CD4-positive, alpha-beta memory T cell (primary cell): ENCODE measurements around the gene RPL32. TPM values are rescaled to one million over a fixed set of nuclear protein-coding genes. Genes with fewer than 3 reads are reported as not detected.
"Not testable (repeated sequence)": the region's sequence is repeated elsewhere in the genome, so short reads cannot be mapped to it uniquely, and the experiment has no call there.

Source experiments
- CTCF ChIA-PET: fragments of 350-600 bp; sonication (Branson Sonifier 250); formaldehyde crosslinking; loops from one replicate; lab custom pipeline; 2021; ENCODE audit warnings: inconsistent platforms; ENCODE audit not compliant: partially characterized antibody; lab: Charles Lee
- POLR2A ChIA-PET: fragments of 350-600 bp; sonication (Branson Sonifier 250); formaldehyde crosslinking; loops from one replicate; lab custom pipeline; 2021; ENCODE audit not compliant: partially characterized antibody; lab: Charles Lee
- DNase-seq, 5 donors: peaks; one replicate each; pipeline versions ENCODE4 v3.0.0 to v3.0.0-alpha.2; 2020 to 2022; ENCODE audit warnings: mixed read lengths in 1 of 5
- H3K27ac ChIP-seq: one replicate; pipeline ENCODE4 v1.7.0; 2013; ENCODE audit warnings: low read depth, low read length
- H3K27me3 ChIP-seq: 2 replicates; pipeline ENCODE4 v1.7.0; 2013; ENCODE audit warnings: mild to moderate bottlenecking, low read length, moderate library complexity; ENCODE audit not compliant: insufficient read depth
- H3K36me3 ChIP-seq: 2 replicates; pipeline ENCODE4 v1.7.0; 2013; ENCODE audit warnings: mild to moderate bottlenecking, low read length, moderate library complexity; ENCODE audit not compliant: insufficient read depth
- H3K4me1 ChIP-seq: 2 replicates; pipeline ENCODE4 v1.7.0; 2013; ENCODE audit warnings: mild to moderate bottlenecking, low read length, moderate library complexity; ENCODE audit not compliant: insufficient read depth
- H3K4me3 ChIP-seq, 2 donors: one replicate each; pipeline ENCODE4 v1.7.0; 2013; ENCODE audit warnings: low read length in 2 of 2, mild to moderate bottlenecking in 1 of 2
- H3K9me3 ChIP-seq, 2 donors: one replicate each; pipeline ENCODE4 v1.7.0; 2013; ENCODE audit warnings: low read length in 2 of 2, control low read depth in 1 of 2; ENCODE audit not compliant: control insufficient read depth in 1 of 2
- H3K27ac Mint-ChIP-seq, 7 donors: one replicate each; pipeline ENCODE4 v1.8.0; 2020 to 2021; ENCODE audit warnings: mixed read lengths in 7 of 7, mild to moderate bottlenecking in 6 of 7, inconsistent platforms in 3 of 7, moderate library complexity in 3 of 7
- H3K27me3 Mint-ChIP-seq, 2 donors: one replicate each; pipeline ENCODE4 v1.8.0; 2020 to 2021; ENCODE audit warnings: mixed read lengths in 2 of 2
- H3K36me3 Mint-ChIP-seq, 2 donors: one replicate each; pipeline ENCODE4 v1.8.0; 2020 to 2021; ENCODE audit warnings: mixed read lengths in 2 of 2, inconsistent platforms in 1 of 2, mild to moderate bottlenecking in 1 of 2
- H3K4me1 Mint-ChIP-seq, 4 donors: one replicate each; pipeline ENCODE4 v1.8.0; 2020 to 2021; ENCODE audit warnings: mixed read lengths in 4 of 4, mild to moderate bottlenecking in 1 of 4
- H3K4me3 Mint-ChIP-seq, 8 donors: one replicate each; pipeline ENCODE4 v1.8.0; 2020 to 2021; ENCODE audit warnings: mixed read lengths in 8 of 8, mild to moderate bottlenecking in 7 of 8, moderate library complexity in 6 of 8, inconsistent platforms in 3 of 8
- H3K9me3 Mint-ChIP-seq, 8 donors: one replicate each; pipeline ENCODE4 v1.8.0; 2020 to 2021; ENCODE audit warnings: mixed read lengths in 8 of 8, mild to moderate bottlenecking in 5 of 8, inconsistent platforms in 3 of 8, moderate library complexity in 1 of 8
- intact Hi-C: fragments of 100-400 bp; cut with micrococcal nuclease; formaldehyde crosslinking; loops from one replicate; pipeline ENCODE4 v1.15.1; 2023
- polyA plus RNA-seq, 2 donors: library from polyadenylated mRNA; unstranded; fragments of 300-500 nt; fragmentation: Illumina TruSeq; gene quantifications; one replicate each; pipeline ENCODE4 v1.2.3, GENCODE V29; 2021
- total RNA-seq, 2 experiments: library from RNA; stranded (reverse); gene quantifications; one replicate each; pipeline ENCODE4 v1.2.3, GENCODE V29; 2021

RPL32 gene
- total and polyA plus RNA-seq, 4 experiments from 2014 or later, result 2,040 to 3,480 (median 3,340) TPM

DNA sequence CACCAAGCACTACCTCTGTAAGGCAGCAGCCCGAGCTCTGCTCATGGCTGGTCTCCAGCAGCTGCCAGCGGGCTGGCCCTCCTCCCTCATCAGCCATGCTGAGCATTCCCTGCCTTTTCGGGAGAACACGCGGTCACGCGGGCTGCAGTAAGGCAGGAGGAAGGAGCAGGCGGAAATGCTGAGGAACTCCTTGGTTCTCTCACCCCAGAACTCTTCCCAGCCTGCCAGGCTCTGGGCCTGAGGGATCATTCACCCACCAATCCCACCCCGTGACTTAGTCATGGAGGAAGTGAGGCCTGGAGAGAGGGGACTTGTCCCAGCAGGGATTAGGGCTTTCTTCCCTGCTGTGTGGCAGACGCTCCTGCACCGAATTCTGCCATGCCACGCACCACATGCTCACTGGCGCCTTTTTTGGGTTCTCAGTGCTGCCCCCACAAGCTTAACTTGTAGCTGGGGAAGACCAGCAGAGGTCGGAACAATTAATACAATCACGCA lies 42.9 kb upstream of the RPL32 start:
- Mint-ChIP-seq H3K27ac (no peak overlapping the region), H3K36me3 (no peaks in the 10 kb centered on the region), H3K27me3 (peaks cover 20 to 23% of the 10 kb centered on the region in 2 donors), H3K9me3 (no peaks in the 10 kb centered on the region), H3K4me1 (peaks cover 9 to 14% (median 12%) of the 10 kb centered on the region in 4 donors), H3K4me3 (no peak overlapping the region)
- no peak overlapping the region for H3K4me3 ChIP-seq
- CTCF ChIA-PET, result interaction anchor here (1.1 to 1.4 kb wide), 2 partner anchors 8 to 16 kb away, joined by 3 to 4 read pairs; no protein-coding TSS in a partner anchor
- intact Hi-C loops, result no loop called here
- H3K27me3 ChIP-seq, result no peaks in the 10 kb centered on the region
- peaks cover 11% of the 10 kb centered on the region for H3K4me1 ChIP-seq
- H3K9me3 ChIP-seq, result no peaks in the 10 kb centered on the region
- DNase-seq, result no peak
- no peaks in the 10 kb centered on the region for H3K36me3 ChIP-seq
- POLR2A ChIA-PET, result no interaction called here
- H3K27ac ChIP-seq, result no peak overlapping the region

GRCh38 chr3:12882336-12883310 lies 41.3 kb upstream of the RPL32 start:
- H3K27me3 ChIP-seq, result no peaks in the 10 kb centered on the region
- intact Hi-C loops, result no loop called here
- H3K4me1 ChIP-seq, result peaks cover 11% of the 10 kb centered on the region
- POLR2A ChIA-PET, result no interaction called here
- no peak for DNase-seq
- H3K27ac ChIP-seq, result no peak overlapping the region
- Mint-ChIP-seq H3K4me1 (peaks cover 9 to 13% (median 10%) of the 10 kb centered on the region in 4 donors), H3K27me3 (peaks cover 11 to 17% of the 10 kb centered on the region in 2 donors), H3K4me3 (no peak overlapping the region), H3K36me3 (no peaks in the 10 kb centered on the region), H3K27ac (no peak overlapping the region), H3K9me3 (no peaks in the 10 kb centered on the region)
- no peak overlapping the region for H3K4me3 ChIP-seq
- H3K9me3 ChIP-seq, result no peaks in the 10 kb centered on the region
- CTCF ChIA-PET, result interaction anchor here (1.4 kb wide), 1 partner anchor 15 kb away, joined by 4 read pairs; no protein-coding TSS in a partner anchor
- no peaks in the 10 kb centered on the region for H3K36me3 ChIP-seq

DNA sequence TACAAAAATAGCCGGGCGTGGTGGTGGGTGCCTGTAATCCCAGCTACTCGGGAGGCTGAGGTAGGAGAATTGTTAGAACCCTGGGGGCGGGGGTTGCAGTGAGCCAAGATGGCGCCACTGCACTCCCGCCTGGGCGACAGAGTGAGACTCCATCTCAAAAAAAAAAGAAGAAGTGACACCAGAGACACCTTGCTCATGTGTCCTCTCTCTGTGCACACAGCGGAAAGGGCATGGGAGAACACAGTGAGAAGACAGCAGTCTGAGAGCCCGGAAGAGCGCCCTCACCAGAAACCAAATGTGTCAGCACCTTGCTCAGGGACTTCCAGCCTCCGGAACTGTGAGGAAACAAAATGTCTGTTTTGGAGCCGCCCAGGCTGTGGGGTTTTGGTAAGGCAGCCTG lies 40.5 kb upstream of the RPL32 start:
- DNase-seq, H3K27ac ChIP-seq, POLR2A ChIA-PET, H3K9me3 ChIP-seq, H3K36me3 ChIP-seq, intact Hi-C loops, H3K4me3 ChIP-seq, H3K36me3 Mint-ChIP-seq, H3K27me3 ChIP-seq, H3K9me3 Mint-ChIP-seq, H3K4me3 Mint-ChIP-seq, H3K27ac Mint-ChIP-seq: not testable (repeated sequence)
- Mint-ChIP-seq H3K4me1 (peaks cover 9 to 12% (median 9%) of the 10 kb centered on the region in 4 donors), H3K27me3 (peaks cover 5 to 12% of the 10 kb centered on the region in 2 donors)
- CTCF ChIA-PET, result interaction anchor here (3.2 kb wide), 1 partner anchor 10 kb away, joined by 13 read pairs; no protein-coding TSS in a partner anchor
- H3K4me1 ChIP-seq, result peaks cover 11% of the 10 kb centered on the region

- no peak for DNase-seq
- no peaks in the 10 kb centered on the region for H3K4me1 Mint-ChIP-seq
- H3K36me3 Mint-ChIP-seq, result no peaks in the 10 kb centered on the region
- H3K36me3 ChIP-seq, result no peaks in the 10 kb centered on the region
- intact Hi-C loops, result no loop called here
- no peaks in the 10 kb centered on the region for H3K9me3 Mint-ChIP-seq
- peaks cover 6 to 8% of the 10 kb centered on the region in 2 donors for H3K27me3 Mint-ChIP-seq
- H3K4me1 ChIP-seq, result no peaks in the 10 kb centered on the region
- H3K27ac Mint-ChIP-seq, result no peak overlapping the region
- no peaks in the 10 kb centered on the region for H3K27me3 ChIP-seq
- ChIA-PET POLR2A (no interaction called here), CTCF (interaction anchor here (3.2 kb wide), 1 partner anchor 12 kb away, joined by 13 read pairs; no protein-coding TSS in a partner anchor)
- no peak overlapping the region for H3K4me3 Mint-ChIP-seq
- no peak overlapping the region for H3K27ac ChIP-seq
- no peak overlapping the region for H3K4me3 ChIP-seq
- H3K9me3 ChIP-seq, result no peaks in the 10 kb centered on the region
Measured at GRCh38 chr3:12879191-12879815, 37.9 kb upstream of the RPL32 start.

- H3K4me3 Mint-ChIP-seq, H3K27me3 ChIP-seq, H3K9me3 Mint-ChIP-seq, H3K4me3 ChIP-seq, H3K9me3 ChIP-seq, H3K27ac ChIP-seq, intact Hi-C loops, H3K4me1 ChIP-seq, H3K36me3 ChIP-seq, DNase-seq, H3K36me3 Mint-ChIP-seq, H3K27ac Mint-ChIP-seq, POLR2A ChIA-PET, H3K4me1 Mint-ChIP-seq: not testable (repeated sequence)
- H3K27me3 Mint-ChIP-seq, result peaks cover 6 to 10% of the 10 kb centered on the region in 2 donors
- CTCF ChIA-PET, result interaction anchor here (1.9 to 3.2 kb wide), 2 partner anchors 13 kb away, joined by 7 to 13 read pairs; no protein-coding TSS in a partner anchor
Measured at GRCh38 chr3:12878758-12879157, 37.4 kb upstream of the RPL32 start.

DNA sequence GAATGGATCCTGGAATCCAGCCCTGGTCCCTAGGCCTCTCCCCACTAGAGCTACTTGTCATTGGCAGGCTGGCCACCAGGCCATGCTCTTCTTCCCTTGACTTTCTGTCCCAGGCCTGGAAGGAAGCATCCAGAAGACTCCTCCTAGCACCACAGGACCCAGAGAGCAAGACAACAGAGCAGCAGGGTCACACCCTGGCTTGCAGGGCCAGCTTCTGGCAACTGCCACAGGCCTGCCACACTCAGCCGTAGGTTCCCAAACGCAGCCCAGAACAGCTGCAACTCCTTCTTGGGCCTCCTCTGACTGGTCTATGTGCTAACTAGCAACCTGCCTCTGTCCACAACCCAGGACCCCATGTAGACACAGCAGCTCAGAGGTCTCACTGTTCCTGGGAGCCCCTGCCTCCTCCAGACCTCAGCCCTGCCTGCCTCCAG lies 36.8 kb upstream of the RPL32 start:
- H3K36me3 ChIP-seq, result no peaks in the 10 kb centered on the region
- no peaks in the 10 kb centered on the region for H3K9me3 Mint-ChIP-seq
- H3K4me1 ChIP-seq, result no peaks in the 10 kb centered on the region
- peaks cover 6 to 10% of the 10 kb centered on the region in 2 donors for H3K27me3 Mint-ChIP-seq
- intact Hi-C loops, result no loop called here
- no peaks in the 10 kb centered on the region for H3K4me1 Mint-ChIP-seq
- DNase-seq, result no peak
- no peaks in the 10 kb centered on the region for H3K36me3 Mint-ChIP-seq
- POLR2A ChIA-PET, result no interaction called here
- no peaks in the 10 kb centered on the region for H3K27me3 ChIP-seq
- H3K9me3 ChIP-seq, result no peaks in the 10 kb centered on the region
- CTCF ChIA-PET, result interaction anchor here (1.0 to 1.9 kb wide), 2 partner anchors 9 to 14 kb away, joined by 3 to 7 read pairs; no protein-coding TSS in a partner anchor
- H3K4me3 ChIP-seq, result no peak overlapping the region
- no peak overlapping the region for H3K27ac Mint-ChIP-seq
- no peak overlapping the region for H3K27ac ChIP-seq
- peak overlapping the region in 1 of 8 donors; percentile 15 for H3K4me3 Mint-ChIP-seq

- intact Hi-C loops, result no loop called here
- POLR2A ChIA-PET, result no interaction called here
Measured at GRCh38 chr3:12877040-12877439, 35.7 kb upstream of the RPL32 start.

More at GRCh38 chr3:12877040-12877439, 35.7 kb upstream of the RPL32 start:
- H3K36me3 ChIP-seq, result no peaks in the 10 kb centered on the region
- H3K27me3 ChIP-seq, result no peaks in the 10 kb centered on the region
- Mint-ChIP-seq H3K9me3 (no peaks in the 10 kb centered on the region), H3K36me3 (no peaks in the 10 kb centered on the region), H3K4me3 (peak overlapping the region in 1 of 8 donors; percentile 48), H3K27ac (no peak overlapping the region), H3K4me1 (no peaks in the 10 kb centered on the region), H3K27me3 (peaks cover 6 to 13% of the 10 kb centered on the region in 2 donors)
- no peaks in the 10 kb centered on the region for H3K4me1 ChIP-seq
- no peaks in the 10 kb centered on the region for H3K9me3 ChIP-seq
- CTCF ChIA-PET, result interaction anchor here (1.0 to 1.9 kb wide), 3 partner anchors 9 to 15 kb away, joined by 3 to 7 read pairs (median 4); no protein-coding TSS in a partner anchor
- no peak overlapping the region for H3K4me3 ChIP-seq
- H3K27ac ChIP-seq, result no peak overlapping the region
- no peak for DNase-seq
